Breast epithelium (tissue), 4 donors: Measurements from ENCODE around the gene MRFAP1L1. TPM values are rescaled to one million over a fixed set of nuclear protein-coding genes. Genes with fewer than 3 reads are reported as not detected.

Experiments used
- DNase-seq, 2 donors: peaks; one replicate each; pipeline ENCODE4 v3.0.0-alpha.2; 2019; ENCODE audit warnings: low spot score in 2 of 2
- H3K27ac ChIP-seq, 2 donors: fragments of 200-600 bp; sonication (generic) in 1 of 2; one replicate each; pipeline ENCODE4 v1.5.1; 2016 to 2019; ENCODE audit warnings: mild to moderate bottlenecking in 1 of 2
- H3K27me3 ChIP-seq, 2 donors: fragments of 200-600 bp; sonication (generic) in 1 of 2; one replicate each; pipeline versions ENCODE4 v1.5.1 to v1.6.0; 2017 to 2019; ENCODE audit warnings: control low read depth in 1 of 2, mild to moderate bottlenecking in 1 of 2
- H3K36me3 ChIP-seq: fragments of 200-600 bp; one replicate; pipeline ENCODE4 v1.5.1; 2019
- H3K4me1 ChIP-seq, 2 donors: fragments of 200-600 bp; sonication (generic); one replicate each; pipeline ENCODE4 v1.5.1; 2016 to 2019; ENCODE audit warnings: control low read depth in 1 of 2
- H3K4me3 ChIP-seq, 3 donors: fragments of 200-600 bp; sonication (generic); 1 replicate in 2 of 3; 2 replicates in 1 of 3; pipeline ENCODE4 v1.5.1; 2016 to 2019; ENCODE audit warnings: mild to moderate bottlenecking in 3 of 3, moderate library complexity in 2 of 3
- H3K9me3 ChIP-seq, 2 donors: fragments of 200-600 bp; sonication (generic) in 1 of 2; one replicate each; pipeline ENCODE4 v1.5.1; 2016 to 2019; ENCODE audit warnings: control low read depth in 1 of 2
- POLR2A ChIP-seq: fragments of 450-650 bp; IDR thresholded peaks from one replicate; pipeline ENCODE4 v1.6.1; 2016; ENCODE audit warnings: antibody characterized with exemption, mild to moderate bottlenecking, moderate library complexity
- POLR2AphosphoS5 ChIP-seq, 3 donors: sonication (generic); formaldehyde crosslinking; IDR thresholded peaks; one replicate each; pipeline ENCODE4 v1.6.1; 2017; ENCODE audit warnings: antibody characterized with exemption in 3 of 3
- intact Hi-C: fragments of 100-400 bp; cut with DNase I; formaldehyde crosslinking; loops from one replicate; pipeline ENCODE4 v1.15.1; 2023; ENCODE audit warnings: low total_unique reads
- total RNA-seq, 3 donors: library from RNA; depleted of rRNA; stranded (reverse); fragments of >200 nt; gene quantifications; one replicate each; pipeline ENCODE4 v1.1.0, GENCODE V29; 2016
- TF ChIP-seq, protein P1 (sequence below), 3 donors: fragments of 450-650 bp; IDR thresholded peaks; one replicate each; pipeline ENCODE4 v1.5.1; 2016 to 2017; ENCODE audit warnings: antibody characterized with exemption in 3 of 3, mild to moderate bottlenecking in 3 of 3, moderate library complexity in 3 of 3

Gene MRFAP1L1
- total RNA-seq, 3 donors from 2014 or later: 48.0 to 78.0 (median 70.1) TPM

DNA sequence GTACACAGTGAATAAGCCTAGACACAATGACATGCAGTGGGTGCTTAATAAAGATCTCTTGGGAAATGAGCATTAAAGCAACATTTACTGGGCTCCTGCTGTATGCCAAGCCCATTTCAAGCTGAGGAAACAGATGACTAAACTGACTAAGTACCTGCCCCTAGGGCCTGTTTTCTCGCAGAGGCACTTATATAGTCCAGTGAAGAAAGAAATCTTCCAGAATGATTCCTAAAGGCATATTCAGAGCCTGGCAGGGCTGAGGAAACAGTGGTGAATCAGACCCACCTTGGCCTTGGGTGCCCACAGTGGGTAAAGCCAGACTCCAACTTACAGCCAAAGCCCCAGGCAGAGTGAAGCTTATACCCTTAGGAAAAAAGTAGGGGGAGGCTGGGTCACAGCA is 38.0 kb downstream of the MRFAP1L1 start:
- H3K36me3 ChIP-seq: no peaks in the 10 kb centered on the region
- intact Hi-C loops: no loop called here
- no peaks in the 10 kb centered on the region for H3K9me3 ChIP-seq
- H3K27ac ChIP-seq: no peak overlapping the region
- peaks cover 7 to 18% of the 10 kb centered on the region in 2 donors for H3K4me1 ChIP-seq
- TF ChIP-seq POLR2A (no peak), POLR2AphosphoS5 (IDR thresholded peaks at IDR 0.05) (no peak)
- TF ChIP-seq, protein P1, sequence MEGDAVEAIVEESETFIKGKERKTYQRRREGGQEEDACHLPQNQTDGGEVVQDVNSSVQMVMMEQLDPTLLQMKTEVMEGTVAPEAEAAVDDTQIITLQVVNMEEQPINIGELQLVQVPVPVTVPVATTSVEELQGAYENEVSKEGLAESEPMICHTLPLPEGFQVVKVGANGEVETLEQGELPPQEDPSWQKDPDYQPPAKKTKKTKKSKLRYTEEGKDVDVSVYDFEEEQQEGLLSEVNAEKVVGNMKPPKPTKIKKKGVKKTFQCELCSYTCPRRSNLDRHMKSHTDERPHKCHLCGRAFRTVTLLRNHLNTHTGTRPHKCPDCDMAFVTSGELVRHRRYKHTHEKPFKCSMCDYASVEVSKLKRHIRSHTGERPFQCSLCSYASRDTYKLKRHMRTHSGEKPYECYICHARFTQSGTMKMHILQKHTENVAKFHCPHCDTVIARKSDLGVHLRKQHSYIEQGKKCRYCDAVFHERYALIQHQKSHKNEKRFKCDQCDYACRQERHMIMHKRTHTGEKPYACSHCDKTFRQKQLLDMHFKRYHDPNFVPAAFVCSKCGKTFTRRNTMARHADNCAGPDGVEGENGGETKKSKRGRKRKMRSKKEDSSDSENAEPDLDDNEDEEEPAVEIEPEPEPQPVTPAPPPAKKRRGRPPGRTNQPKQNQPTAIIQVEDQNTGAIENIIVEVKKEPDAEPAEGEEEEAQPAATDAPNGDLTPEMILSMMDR (IDR thresholded peaks at IDR 0.05): no peak
- no peaks in the 10 kb centered on the region for H3K27me3 ChIP-seq
- DNase-seq: no peak
- no peak overlapping the region for H3K4me3 ChIP-seq

GRCh38 chr4:6668391-6668790 is 41.3 kb downstream of the MRFAP1L1 start:
- DNase-seq: no peak
- no peak overlapping the region for H3K4me3 ChIP-seq
- intact Hi-C loops: loop anchor here (5.0 kb wide), 1 partner anchor 646 kb away; no protein-coding TSS in a partner anchor

DNA sequence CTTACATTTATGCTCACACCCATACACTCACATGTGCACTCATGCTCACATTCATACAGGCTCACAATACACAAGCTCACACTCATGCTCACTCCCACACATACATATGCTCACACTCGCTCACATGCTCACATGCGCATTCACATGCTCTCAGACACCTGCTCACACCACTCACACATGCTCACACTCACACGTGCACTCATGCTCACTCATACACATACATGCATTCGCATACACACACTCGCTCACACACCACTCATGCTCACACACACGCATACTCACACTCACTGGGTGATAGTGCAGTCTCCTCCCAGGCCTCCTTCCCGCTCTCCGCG is 44.4 kb downstream of the MRFAP1L1 start:
- H3K9me3 ChIP-seq: no peaks in the 10 kb centered on the region
- no peak for DNase-seq
- H3K27me3 ChIP-seq: no peaks in the 10 kb centered on the region
- H3K4me3 ChIP-seq: no peak overlapping the region
- H3K36me3 ChIP-seq: no peaks in the 10 kb centered on the region
- intact Hi-C loops: loop anchor here (5.0 kb wide), 1 partner anchor 643 kb away; no protein-coding TSS in a partner anchor
- TF ChIP-seq, protein P1 (IDR thresholded peaks at IDR 0.05): no peak
- TF ChIP-seq POLR2A (no peak), POLR2AphosphoS5 (IDR thresholded peaks at IDR 0.05) (no peak)
- no peak overlapping the region for H3K27ac ChIP-seq
- H3K4me1 ChIP-seq: no peaks in the 10 kb centered on the region

More at GRCh38 chr4:6668391-6668790, 41.3 kb downstream of the MRFAP1L1 start:
- no peaks in the 10 kb centered on the region for H3K4me1 ChIP-seq
- TF ChIP-seq, protein P1 (IDR thresholded peaks at IDR 0.05): no peak
- TF ChIP-seq POLR2A: no peak
- TF ChIP-seq POLR2AphosphoS5 (IDR thresholded peaks at IDR 0.05): no peak
- no peak overlapping the region for H3K27ac ChIP-seq
- H3K9me3 ChIP-seq: no peaks in the 10 kb centered on the region
- no peaks in the 10 kb centered on the region for H3K36me3 ChIP-seq
- no peaks in the 10 kb centered on the region for H3K27me3 ChIP-seq

DNA sequence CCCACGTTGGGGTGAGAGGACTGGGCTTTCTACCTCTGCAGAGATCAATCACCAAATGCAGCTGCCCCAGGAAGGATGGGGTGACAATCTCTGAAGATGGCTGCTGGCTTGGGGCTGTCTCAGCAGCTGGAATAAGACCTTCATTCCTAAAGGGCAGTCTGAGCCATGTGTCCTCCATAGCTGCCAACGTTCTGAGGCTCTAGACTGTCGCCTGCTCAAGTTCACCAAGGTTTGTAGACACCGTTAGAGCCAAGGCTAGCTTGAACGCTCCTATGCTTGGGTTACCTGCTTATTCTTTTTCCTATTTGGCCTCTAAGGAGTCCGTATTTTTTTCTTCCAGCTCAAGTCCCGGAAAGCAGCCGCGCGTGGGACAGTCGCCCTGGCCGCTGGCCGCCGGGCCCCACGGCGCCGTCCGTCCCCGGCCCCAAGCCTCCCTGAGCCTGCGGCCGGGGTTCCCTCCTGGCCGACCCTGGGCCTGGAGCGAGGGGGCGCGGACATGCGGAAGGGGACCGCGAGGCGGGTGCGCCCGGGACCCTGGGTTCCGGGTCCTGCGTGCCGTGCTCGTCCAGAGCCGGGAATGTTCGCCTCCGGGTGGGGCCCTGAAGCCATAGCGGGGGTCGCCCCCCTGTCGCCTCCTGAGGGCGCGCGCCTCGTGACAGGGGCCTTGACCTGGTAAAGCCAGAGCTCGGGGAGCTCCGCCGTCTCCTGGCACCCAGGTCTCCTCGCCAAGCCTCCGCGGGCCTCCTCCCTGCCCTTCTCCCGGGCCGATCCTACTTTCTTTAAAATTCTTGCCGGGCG is 45.9 kb downstream of the MRFAP1L1 start:
- H3K4me3 ChIP-seq: peak overlapping the region; percentile 35 to 64 (median 37)
- no peak for DNase-seq
- no peaks in the 10 kb centered on the region for H3K27me3 ChIP-seq
- H3K36me3 ChIP-seq: no peaks in the 10 kb centered on the region
- no peaks in the 10 kb centered on the region for H3K9me3 ChIP-seq
- no peaks in the 10 kb centered on the region for H3K4me1 ChIP-seq
- no peak overlapping the region for H3K27ac ChIP-seq
- TF ChIP-seq, protein P1 (IDR thresholded peaks at IDR 0.05): no peak
- no peak for TF ChIP-seq POLR2A
- no peak for TF ChIP-seq POLR2AphosphoS5 (IDR thresholded peaks at IDR 0.05)
- intact Hi-C loops: loop anchor here (1.0 kb wide), 1 partner anchor 22 kb away; no protein-coding TSS in a partner anchor

GRCh38 chr4:6662591-6662990 is 47.1 kb downstream of the MRFAP1L1 start:
- Histone ChIP-seq H3K4me1 (no peaks in the 10 kb centered on the region), H3K27ac (no peak overlapping the region), H3K36me3 (no peaks in the 10 kb centered on the region), H3K9me3 (no peaks in the 10 kb centered on the region), H3K4me3 (no peak overlapping the region), H3K27me3 (no peaks in the 10 kb centered on the region)
- intact Hi-C loops: no loop called here
- TF ChIP-seq POLR2A (no peak), POLR2AphosphoS5 (IDR thresholded peaks at IDR 0.05) (no peak)
- TF ChIP-seq, protein P1 (IDR thresholded peaks at IDR 0.05): no peak
- no peak for DNase-seq
